Stimulated activated naive CD4-positive, alpha-beta T cell (primary cell): ENCODE measurements around the gene IFNA1.
"Not testable (repeated sequence)": the region's sequence is repeated elsewhere in the genome, so short reads cannot be mapped to it uniquely, and the experiment has no call there.

Source experiments
- DNase-seq, 6 experiments: peaks; one replicate each; lab custom pipeline; 2025; lab: John Stamatoyannopoulos, UW

Gene IFNA1

DNA sequence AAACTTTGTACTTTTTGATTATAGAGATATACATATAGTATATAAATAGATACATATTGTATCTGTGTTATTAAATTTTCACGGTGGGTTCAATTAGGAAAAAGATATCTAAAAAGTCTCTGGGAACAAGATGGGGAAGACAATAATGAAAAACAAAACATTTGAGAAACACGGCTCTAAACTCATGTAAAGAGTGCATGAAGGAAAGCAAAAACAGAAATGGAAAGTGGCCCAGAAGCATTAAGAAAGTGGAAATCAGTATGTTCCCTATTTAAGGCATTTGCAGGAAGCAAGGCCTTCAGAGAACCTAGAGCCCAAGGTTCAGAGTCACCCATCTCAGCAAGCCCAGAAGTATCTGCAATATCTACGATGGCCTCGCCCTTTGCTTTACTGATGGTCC is at the start of gene IFNA1:
IFNA1 (plus strand) TSS at position 301 of the 400 bp plus-strand sequence; CDS start at position 370, 69 bp downstream.
- no peak for DNase-seq

- no peak for DNase-seq
Measured at GRCh38 chr9:21392270-21392669, 48.0 kb upstream of the IFNA1 start.

DNA sequence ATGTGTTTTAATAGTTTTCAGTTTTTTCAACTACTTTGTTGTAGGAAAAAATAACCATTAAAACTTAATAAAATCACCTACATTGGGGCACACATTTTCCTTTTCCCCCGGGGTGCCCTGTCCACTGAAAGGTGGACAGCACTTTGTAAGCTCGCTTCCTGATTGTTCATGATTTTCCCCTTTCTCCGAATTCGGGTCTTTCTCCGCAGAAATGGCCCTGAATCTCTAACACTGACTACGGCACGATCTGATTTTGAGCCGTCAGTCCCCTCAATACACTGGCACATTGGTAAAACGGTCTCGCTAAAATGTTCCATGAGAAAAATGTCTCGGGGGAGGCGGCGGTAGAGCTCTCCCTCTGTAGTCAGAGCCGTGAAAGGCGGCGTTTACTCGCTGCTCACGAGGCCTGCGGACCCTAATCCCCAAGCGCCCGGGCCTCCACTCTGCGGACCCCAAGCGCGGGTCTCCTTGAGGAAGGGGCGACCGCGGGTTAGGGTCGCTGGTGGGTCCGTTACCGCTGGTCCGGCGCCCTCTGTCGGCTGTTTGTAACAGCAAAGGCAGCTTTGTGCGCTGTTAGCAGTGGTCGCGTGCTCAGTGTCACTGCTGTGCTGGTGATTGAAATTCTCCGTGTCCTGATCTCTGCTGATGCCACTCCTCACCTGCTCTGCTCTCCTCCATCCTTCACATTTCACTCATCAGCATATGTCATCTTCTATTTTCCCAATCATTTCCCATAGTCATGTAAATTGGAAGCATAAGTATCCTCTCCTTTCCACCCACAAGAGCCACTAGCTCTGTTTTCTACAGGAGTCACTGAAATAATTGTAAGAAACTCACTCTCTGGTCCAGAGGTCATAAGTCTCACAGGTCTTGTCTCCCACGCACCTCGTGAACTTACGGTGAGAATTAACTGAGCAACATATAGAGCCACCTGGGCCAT is 44.2 kb upstream of the IFNA1 start:
- peak; percentile 26 to 66 (median 48) for DNase-seq

DNA sequence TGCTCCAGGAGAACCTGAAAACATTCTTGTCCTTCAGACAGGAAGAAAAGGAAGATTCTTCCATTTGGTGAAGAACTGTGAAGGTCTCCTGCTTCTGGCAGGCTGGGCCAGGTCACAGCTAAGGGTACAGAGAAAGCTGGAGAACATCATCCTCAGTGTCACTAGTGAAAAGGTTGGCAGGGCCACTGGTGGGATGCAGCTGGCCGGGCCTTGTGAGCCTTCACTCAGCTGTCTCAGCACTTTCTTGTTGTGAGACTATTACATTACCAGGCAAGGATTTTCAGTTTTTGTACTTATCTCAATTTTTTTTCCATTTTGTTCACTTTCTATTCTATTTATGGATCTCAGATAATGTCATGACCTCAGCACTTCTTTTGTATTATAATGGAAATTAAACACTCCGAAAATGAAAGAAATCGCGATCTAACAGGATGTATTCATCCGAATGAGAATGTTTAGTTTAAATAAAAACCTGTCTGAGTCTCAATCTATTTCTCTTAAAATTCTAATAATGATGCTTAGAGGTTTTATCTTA is 41.2 kb upstream of the IFNA1 start:
- DNase-seq: no peak

- no peak for DNase-seq
Measured at GRCh38 chr9:21399956-21400355, 40.3 kb upstream of the IFNA1 start.

GRCh38 chr9:21402386-21403251 is 37.6 kb upstream of the IFNA1 start:
- peak in 2 of 6 experiments; percentile 7 for DNase-seq

DNA sequence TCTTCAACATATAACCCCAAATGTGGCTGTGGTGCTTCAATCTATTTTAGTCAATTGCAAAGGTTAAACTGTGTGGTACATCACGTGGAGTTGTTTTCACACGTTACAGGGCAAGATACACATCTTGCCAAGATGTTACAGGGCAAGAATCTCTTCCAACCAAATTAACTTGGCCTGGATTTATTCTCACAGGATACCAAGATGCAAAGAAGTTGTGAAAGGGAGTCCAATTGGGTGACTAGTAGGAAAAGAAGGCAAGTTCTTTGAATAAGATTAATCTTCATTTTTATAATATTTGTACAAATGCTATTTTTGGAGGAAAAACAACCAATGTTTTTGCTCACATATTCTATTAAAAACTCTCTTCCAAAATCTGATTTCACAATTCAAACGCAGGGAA is 36.1 kb upstream of the IFNA1 start:
- DNase-seq: no peak

- DNase-seq: no peak
Measured at GRCh38 chr9:21408817-21409216, 31.4 kb upstream of the IFNA1 start, which contains the start of gene IFNA8. Gene IFNA8 (plus strand): TSS chr9:21409117. CDS start chr9:21409177, 60 bp downstream.

GRCh38 chr9:21412107-21412506 is 28.1 kb upstream of the IFNA1 start:
- DNase-seq: no peak

GRCh38 chr9:21413151-21413550 is 27.1 kb upstream of the IFNA1 start:
- DNase-seq: no peak

- DNase-seq: peak in 2 of 6 experiments; percentile 11 to 16
Measured at GRCh38 chr9:21413624-21414023, 26.6 kb upstream of the IFNA1 start.

DNA sequence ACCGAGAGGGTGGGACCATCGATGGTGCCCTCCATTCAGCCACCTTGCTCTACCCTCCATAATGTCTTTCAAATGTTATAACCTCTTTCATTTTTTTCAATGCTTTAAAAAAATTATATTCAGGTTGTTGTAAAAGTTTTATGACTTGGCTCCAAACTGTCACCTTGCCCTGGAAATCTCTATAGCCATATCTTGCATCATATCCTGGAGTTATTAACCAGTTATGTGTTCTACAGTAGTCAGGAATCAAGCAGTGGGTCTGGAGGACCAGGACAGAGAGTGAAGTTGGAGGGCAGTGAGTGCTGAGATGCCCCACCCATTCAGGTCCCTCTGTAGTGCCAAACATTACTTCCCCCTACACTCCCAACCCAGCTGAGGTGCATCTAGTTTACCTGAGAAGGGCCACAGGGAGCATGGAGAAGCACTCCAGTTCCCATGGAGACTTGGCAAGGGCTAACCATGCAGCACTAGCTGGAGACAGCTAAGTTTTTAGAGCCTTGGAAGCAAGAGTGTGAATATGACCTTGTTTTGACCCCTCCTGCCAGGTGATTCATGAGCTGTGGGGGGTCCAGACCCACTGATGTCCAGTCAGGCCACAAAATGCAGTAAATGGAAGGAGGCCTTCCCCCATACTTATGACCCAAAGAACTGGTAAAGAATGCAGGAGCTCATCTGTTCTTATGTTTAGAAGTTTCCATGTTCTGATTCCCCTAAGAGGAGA is 25.9 kb upstream of the IFNA1 start:
- no peak for DNase-seq

DNA sequence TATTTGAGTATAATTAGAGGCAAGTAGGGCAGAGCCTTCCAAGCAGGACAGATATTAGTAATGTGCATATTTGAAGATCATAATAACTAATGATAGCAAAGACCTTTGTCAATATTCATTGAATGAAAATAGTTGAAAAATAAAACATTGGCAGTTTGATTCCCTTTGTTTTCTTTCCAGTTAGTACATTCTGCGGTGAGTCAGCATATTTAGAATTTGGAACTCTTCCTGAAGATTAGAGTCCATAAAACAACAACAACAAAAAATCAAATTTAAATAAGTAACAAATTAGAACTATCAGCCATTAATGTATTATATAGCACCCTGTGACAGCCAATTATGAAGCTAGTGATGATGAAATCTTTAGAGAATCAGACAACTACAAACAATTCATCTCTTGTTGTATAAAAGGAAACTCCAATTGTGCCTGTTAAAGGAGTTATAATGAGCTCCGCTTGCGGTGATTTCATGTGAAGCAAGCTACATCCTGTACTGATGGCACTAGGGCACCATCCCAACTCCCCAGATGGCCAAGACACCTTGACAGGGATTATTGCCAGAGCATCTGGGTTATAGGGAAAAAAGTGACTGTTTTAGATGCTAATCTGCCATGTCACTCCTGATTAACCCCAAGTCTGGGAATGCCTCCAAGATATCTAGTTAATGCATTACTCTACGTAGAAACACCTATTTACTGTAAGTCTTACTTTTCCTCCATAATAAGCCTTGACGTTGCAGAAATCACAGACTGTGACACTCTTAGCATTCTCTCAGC is 24.6 kb upstream of the IFNA1 start:
- DNase-seq: no peak

GRCh38 chr9:21428235-21428634 is 12.0 kb upstream of the IFNA1 start:
- no peak for DNase-seq

DNA sequence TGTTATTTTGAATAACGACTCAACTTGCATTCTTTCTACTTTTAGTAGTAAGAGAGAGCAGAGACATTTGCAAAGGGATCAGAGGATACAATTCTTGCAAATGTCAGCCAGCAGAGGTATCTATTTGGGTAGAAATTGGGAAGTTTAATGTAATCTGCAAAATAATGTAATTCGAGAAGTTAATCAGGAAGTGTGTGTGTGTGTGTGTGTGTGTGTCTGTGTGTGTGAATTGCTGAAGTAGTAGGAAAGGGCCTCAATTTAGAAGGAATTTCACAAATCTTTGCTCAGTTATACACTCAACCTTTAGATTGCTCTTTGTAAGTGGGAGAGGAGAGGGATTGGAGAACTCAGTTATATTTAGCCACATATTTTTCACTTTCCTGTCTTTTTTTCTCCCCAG is 11.0 kb upstream of the IFNA1 start:
- no peak for DNase-seq

GRCh38 chr9:21432672-21433425 is 7.4 kb upstream of the IFNA1 start:
- no peak for DNase-seq

DNA sequence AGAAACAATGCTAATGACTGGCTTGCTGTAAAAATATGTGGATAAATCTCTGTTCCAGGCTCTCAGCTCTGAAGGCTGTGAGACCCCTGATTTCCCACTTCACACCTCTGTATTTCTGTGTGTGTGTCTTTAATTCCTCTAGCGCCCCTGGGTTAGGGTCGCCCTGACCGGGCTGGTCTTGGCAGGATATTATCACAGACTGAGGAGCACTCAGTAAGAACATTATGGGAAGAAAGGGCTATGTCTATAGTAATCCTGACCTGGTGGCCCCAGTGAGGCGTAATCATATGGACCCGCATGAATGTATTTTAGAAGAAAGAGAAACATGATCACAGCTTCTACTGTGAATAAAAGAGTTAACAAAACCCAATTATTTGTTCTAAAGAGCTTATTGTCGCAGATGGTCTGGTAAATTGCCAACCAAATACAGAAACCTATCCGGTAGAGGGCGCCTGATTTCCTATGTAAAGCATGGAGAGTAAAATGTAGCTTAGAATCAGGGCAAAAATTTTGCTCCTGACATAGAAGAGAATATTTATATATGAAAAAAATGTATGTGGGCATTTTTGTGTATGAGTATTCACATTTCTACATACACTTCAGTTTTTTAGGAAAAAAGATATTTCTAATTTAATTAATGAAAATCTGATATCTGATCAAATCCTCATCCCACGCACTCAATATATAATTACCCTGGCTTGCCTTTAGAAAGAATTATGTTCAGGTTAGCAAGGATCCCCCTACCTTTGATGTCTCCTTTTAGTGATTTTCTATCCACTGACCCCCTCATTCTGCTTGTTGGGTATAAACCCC is 5.8 kb upstream of the IFNA1 start:
- DNase-seq: peak in 4 of 6 experiments; percentile 10 to 63 (median 42)

- not testable (repeated sequence) for DNase-seq
Measured at GRCh38 chr9:21435015-21435383, 5.2 kb upstream of the IFNA1 start.
